ENCODE results near the gene CD7. TPM values are rescaled to one million over a fixed set of nuclear protein-coding genes. Genes with fewer than 3 reads are reported as not detected.

Gene CD7
- total and polyA plus RNA-seq, 9 of the 15 experiments (the other 6 are each of a cell fraction or from before 2014, with no cell fraction given): 0.21 to 0.35 TPM; not detected in 7

GRCh38 chr17:82292251-82293154 is 24.9 kb downstream of the CD7 start (continued):
- TF ChIP-seq MCM3 (IDR thresholded peaks at IDR 0.05) (no peak), CAMTA2 (CRISPR knock-in tag; conservative IDR thresholded peaks at IDR 0.05) (no peak), ZBTB12 (CRISPR knock-in tag; IDR thresholded peaks at IDR 0.05) (no peak), ZZZ3 (IDR thresholded peaks at IDR 0.05) (no peak), PTRF (tag; IDR thresholded peaks at IDR 0.05) (no peak), ZNF318 (IDR thresholded peaks at IDR 0.05; ENCODE audit: borderline replicate concordance in 1 of 2, low read depth in 1 of 2) (no peak), THRAP3 (IDR thresholded peaks at IDR 0.05; ENCODE audit: borderline replicate concordance) (no peak), ZNF354B (CRISPR knock-in tag; IDR thresholded peaks at IDR 0.05) (no peak), ZNF655 (CRISPR knock-in tag; IDR thresholded peaks at IDR 0.05) (no peak)

Data from K562 (cell line).